Vagina (tissue), 2 donors: ENCODE results near the gene MBNL3.

ENCODE experiments used
- CTCF ChIP-seq, 3 experiments: fragments of 450-650 bp in 2 of 3; fragments of 200-600 bp in 1 of 3; sonication (generic) in 1 of 3; IDR thresholded peaks; one replicate each; pipeline ENCODE4 v1.5.1; 2017 to 2019; ENCODE audit warnings: antibody characterized with exemption in 3 of 3, mild to moderate bottlenecking in 2 of 3, moderate library complexity in 2 of 3
- POLR2AphosphoS5 ChIP-seq, 2 donors: sonication (generic); formaldehyde crosslinking; IDR thresholded peaks; one replicate each; pipeline ENCODE4 v1.9.0; 2017; ENCODE audit warnings: antibody characterized with exemption in 2 of 2, mild to moderate bottlenecking in 2 of 2, low read depth in 1 of 2; ENCODE audit not compliant: insufficient read depth in 1 of 2

- TF ChIP-seq CTCF (IDR thresholded peaks at IDR 0.05): no peak
- no peak for TF ChIP-seq POLR2AphosphoS5 (IDR thresholded peaks at IDR 0.05; ENCODE audit: insufficient read depth in 1 of 2, low read depth in 1 of 2)
These were observed 112.9 kb downstream of the MBNL3 start for GRCh38 chrX:132375941-132376340.
